ENCODE measurements around the gene KCND3.

GRCh38 chr1:111965781-111966443 lies 23.6 kb downstream of the KCND3 start:
- no peak for TF ChIP-seq CTCF (IDR thresholded peaks at IDR 0.05)
- TF ChIP-seq POLR2A (IDR thresholded peaks at IDR 0.05), result no peak
